Hepatocyte (in vitro differentiated cells): ENCODE results near the gene PEX7. TPM values are rescaled to one million over a fixed set of nuclear protein-coding genes. Genes with fewer than 3 reads are reported as not detected.

Experiments used
- DNase-seq: peaks from one replicate; pipeline ENCODE4 v3.0.0-alpha.2; 2016; ENCODE audit warnings: low spot score
- H2AFZ ChIP-seq: fragments of 200-600 bp; sonication (generic); 2 replicates; pipeline ENCODE4 v1.6.0; 2016; ENCODE audit warnings: antibody characterized with exemption, mild to moderate bottlenecking
- H3K27ac ChIP-seq: fragments of 200-600 bp; sonication (generic); 2 replicates; pipeline ENCODE4 v1.5.1; 2016; ENCODE audit warnings: mild to moderate bottlenecking
- H3K27me3 ChIP-seq: fragments of 200-600 bp; sonication (generic); 2 replicates; pipeline ENCODE4 v1.6.1; 2016
- H3K36me3 ChIP-seq: fragments of 200-600 bp; sonication (generic); replicated peaks from 2 replicates; pipeline ENCODE4 v1.5.1; 2016; ENCODE audit warnings: low read depth; ENCODE audit not compliant: insufficient read depth
- H3K4me1 ChIP-seq: fragments of 200-600 bp; sonication (generic); 2 replicates; pipeline ENCODE4 v1.5.1; 2016; ENCODE audit warnings: mild to moderate bottlenecking, moderate library complexity; ENCODE audit not compliant: insufficient read depth
- H3K4me2 ChIP-seq: fragments of 200-600 bp; sonication (generic); 2 replicates; pipeline ENCODE4 v1.6.0; 2016
- H3K4me3 ChIP-seq: fragments of 200-600 bp; sonication (generic); 2 replicates; pipeline ENCODE4 v1.5.1; 2016; ENCODE audit warnings: mild to moderate bottlenecking
- H3K79me2 ChIP-seq: fragments of 200-600 bp; sonication (generic); 2 replicates; pipeline ENCODE4 v1.6.0; 2017; ENCODE audit warnings: mild to moderate bottlenecking
- H3K9me2 ChIP-seq: fragments of 200-600 bp; sonication (generic); replicated peaks from 2 replicates; pipeline ENCODE4 v1.6.0; 2017; ENCODE audit warnings: mild to moderate bottlenecking; ENCODE audit not compliant: insufficient read depth
- H3K9me3 ChIP-seq: fragments of 200-600 bp; sonication (generic); 2 replicates; pipeline ENCODE4 v1.5.1; 2016; ENCODE audit warnings: low read depth, mild to moderate bottlenecking
- H4K20me1 ChIP-seq: fragments of 200-600 bp; sonication (generic); 2 replicates; pipeline ENCODE4 v1.6.0; 2016; ENCODE audit warnings: mild to moderate bottlenecking; ENCODE audit not compliant: insufficient read depth, poor library complexity, severe bottlenecking
- EZH2 ChIP-seq: fragments of 200-600 bp; sonication (generic); IDR thresholded peaks from 2 replicates; pipeline ENCODE4 v1.6.1; 2016; ENCODE audit warnings: antibody characterized with exemption, mild to moderate bottlenecking, borderline replicate concordance
- EZH2phosphoT487 ChIP-seq: fragments of 200-600 bp; sonication (generic); IDR thresholded peaks from one replicate; pipeline ENCODE4 v1.6.1; 2018; ENCODE audit warnings: antibody characterized with exemption, mild to moderate bottlenecking, low read depth, moderate library complexity; ENCODE audit not compliant: unreplicated experiment, severe bottlenecking
- WGBS: methylation state at CpG from one replicate; pipeline ENCODE4 v1.1.6; 2016; ENCODE audit warnings: low lambda C conversion rate; ENCODE audit errors: missing lambda C conversion rate; 5-methylcytosine and 5-hydroxymethylcytosine counted together
- polyA plus RNA-seq: library from polyadenylated mRNA; unstranded; fragments of >200 nt; fragmentation: Nextera tagmentation; extraction: Ambion mirVana; gene quantifications from 2 replicates; pipeline ENCODE4 v1.2.1, GENCODE V29; 2016
- total RNA-seq: library from RNA; depleted of rRNA; stranded (reverse); fragments of >200 nt; gene quantifications from 2 replicates; pipeline ENCODE4 v1.2.3, GENCODE V29; 2014
- TF ChIP-seq, protein P1 (sequence below): fragments of 200-600 bp; sonication (generic); IDR thresholded peaks from 2 replicates; pipeline ENCODE4 v1.5.1; 2016; ENCODE audit warnings: antibody characterized with exemption, mild to moderate bottlenecking; ENCODE audit not compliant: poor library complexity

The PEX7 gene
- total and polyA plus RNA-seq, 2 experiments from 2014 or later = 9.6 to 15.6 TPM

DNA sequence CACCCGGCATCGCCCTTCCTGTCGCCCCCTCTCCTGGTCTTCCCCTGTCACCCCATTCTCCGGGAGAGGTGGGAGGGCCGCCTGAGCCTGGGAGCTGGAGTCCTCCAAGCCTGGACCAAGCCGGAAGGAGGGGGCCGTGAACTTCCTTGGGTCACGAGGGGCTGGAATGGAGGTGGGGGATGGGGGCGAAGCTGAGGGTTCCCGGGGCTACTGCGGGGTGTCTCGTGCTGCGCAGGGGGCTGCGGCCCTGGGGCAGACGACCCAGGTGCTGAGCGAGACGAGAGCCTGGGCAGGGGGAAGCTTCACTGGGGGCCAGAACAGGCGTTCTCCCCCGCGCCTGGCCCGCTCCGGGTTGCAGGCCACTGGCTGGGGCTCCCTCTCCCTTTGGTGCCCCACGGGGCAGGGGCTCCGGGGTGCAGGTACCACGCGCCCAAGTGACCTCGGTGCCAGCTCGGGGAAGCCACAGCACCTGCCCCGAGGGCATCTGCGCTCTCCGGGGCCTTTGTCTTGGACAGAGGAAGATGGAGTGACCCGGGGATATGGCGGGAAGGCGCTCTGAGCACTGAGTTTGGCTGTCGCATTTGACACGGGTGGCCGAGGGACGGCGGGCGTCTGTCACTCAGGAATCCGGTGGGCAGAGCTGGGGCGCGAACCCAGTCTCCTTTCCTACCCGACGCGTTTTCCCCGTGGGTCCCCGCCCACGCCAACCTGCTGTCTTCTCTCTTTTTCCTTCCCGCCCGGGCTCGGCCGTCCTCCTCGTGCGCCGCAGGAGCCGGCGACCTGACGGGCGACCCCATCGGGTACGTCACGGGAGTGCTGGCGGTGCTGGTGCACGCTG is 100.9 kb downstream of the PEX7 start:
- Histone ChIP-seq H3K4me1 (peaks cover 14% of the 10 kb centered on the region), H3K27ac (no peak overlapping the region), H3K4me3 (no peak overlapping the region), H2AFZ (no peak overlapping the region), H3K9me3 (no peaks in the 10 kb centered on the region), H4K20me1 (no peaks in the 10 kb centered on the region), H3K36me3 (no peaks in the 10 kb centered on the region), H3K9me2 (no peaks in the 10 kb centered on the region), H3K79me2 (no peaks in the 10 kb centered on the region), H3K4me2 (peak overlapping the region; percentile 100), H3K27me3 (peaks cover 66% of the 10 kb centered on the region)
- WGBS = 60% methylated on average over 50 of the region's 65 CpGs
- DNase-seq = peak; percentile 6
- TF ChIP-seq EZH2phosphoT487 (no peak), EZH2 (no peak)
- TF ChIP-seq, protein P1, sequence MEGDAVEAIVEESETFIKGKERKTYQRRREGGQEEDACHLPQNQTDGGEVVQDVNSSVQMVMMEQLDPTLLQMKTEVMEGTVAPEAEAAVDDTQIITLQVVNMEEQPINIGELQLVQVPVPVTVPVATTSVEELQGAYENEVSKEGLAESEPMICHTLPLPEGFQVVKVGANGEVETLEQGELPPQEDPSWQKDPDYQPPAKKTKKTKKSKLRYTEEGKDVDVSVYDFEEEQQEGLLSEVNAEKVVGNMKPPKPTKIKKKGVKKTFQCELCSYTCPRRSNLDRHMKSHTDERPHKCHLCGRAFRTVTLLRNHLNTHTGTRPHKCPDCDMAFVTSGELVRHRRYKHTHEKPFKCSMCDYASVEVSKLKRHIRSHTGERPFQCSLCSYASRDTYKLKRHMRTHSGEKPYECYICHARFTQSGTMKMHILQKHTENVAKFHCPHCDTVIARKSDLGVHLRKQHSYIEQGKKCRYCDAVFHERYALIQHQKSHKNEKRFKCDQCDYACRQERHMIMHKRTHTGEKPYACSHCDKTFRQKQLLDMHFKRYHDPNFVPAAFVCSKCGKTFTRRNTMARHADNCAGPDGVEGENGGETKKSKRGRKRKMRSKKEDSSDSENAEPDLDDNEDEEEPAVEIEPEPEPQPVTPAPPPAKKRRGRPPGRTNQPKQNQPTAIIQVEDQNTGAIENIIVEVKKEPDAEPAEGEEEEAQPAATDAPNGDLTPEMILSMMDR = no peak

DNA sequence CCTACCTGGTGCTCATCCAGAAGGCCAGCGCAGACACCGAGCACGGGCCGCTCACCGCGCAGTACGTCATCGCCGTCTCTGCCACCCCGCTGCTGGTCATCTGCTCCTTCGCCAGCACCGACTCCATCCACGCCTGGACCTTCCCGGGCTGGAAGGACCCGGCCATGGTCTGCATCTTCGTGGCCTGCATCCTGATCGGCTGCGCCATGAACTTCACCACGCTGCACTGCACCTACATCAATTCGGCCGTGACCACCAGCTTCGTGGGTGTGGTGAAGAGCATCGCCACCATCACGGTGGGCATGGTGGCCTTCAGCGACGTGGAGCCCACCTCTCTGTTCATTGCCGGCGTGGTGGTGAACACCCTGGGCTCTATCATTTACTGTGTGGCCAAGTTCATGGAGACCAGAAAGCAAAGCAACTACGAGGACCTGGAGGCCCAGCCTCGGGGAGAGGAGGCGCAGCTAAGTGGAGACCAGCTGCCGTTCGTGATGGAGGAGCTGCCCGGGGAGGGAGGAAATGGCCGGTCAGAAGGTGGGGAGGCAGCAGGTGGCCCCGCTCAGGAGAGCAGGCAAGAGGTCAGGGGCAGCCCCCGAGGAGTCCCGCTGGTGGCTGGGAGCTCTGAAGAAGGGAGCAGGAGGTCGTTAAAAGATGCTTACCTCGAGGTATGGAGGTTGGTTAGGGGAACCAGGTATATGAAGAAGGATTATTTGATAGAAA is 101.7 kb downstream of the PEX7 start:
- no peak overlapping the region for H3K27ac ChIP-seq
- H3K4me1 ChIP-seq = peaks cover 14% of the 10 kb centered on the region
- WGBS = 91% methylated on average over 40 of the region's 40 CpGs
- TF ChIP-seq EZH2phosphoT487 (no peak), EZH2 (no peak)
- TF ChIP-seq, protein P1 = no peak
- no peaks in the 10 kb centered on the region for H4K20me1 ChIP-seq
- peaks cover 60% of the 10 kb centered on the region for H3K27me3 ChIP-seq
- DNase-seq = no peak
- no peak overlapping the region for H2AFZ ChIP-seq
- H3K4me3 ChIP-seq = no peak overlapping the region
- H3K79me2 ChIP-seq = no peaks in the 10 kb centered on the region
- H3K9me3 ChIP-seq = no peaks in the 10 kb centered on the region
- H3K4me2 ChIP-seq = no peak overlapping the region
- H3K36me3 ChIP-seq = no peaks in the 10 kb centered on the region
- no peaks in the 10 kb centered on the region for H3K9me2 ChIP-seq

DNA sequence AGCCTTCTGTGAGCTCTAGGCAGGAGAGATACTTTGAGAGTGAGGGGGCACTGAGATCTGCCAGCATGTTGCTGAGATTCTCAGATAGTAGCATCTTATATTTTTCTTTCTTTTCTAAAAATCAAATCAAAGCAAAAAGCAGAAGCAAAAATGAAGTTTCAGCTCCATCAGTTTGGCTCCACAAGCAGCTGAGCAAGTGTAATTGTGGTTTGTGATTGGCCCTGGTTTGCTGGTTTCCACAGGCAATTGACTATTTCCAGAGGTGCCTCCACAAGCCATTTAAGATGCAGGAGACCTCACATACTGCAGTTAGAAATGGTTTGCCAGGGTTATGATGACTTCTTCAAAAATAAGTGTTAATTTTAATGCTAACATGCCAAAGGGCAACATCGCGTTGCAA is 104.0 kb downstream of the PEX7 start:
- H3K27ac ChIP-seq = no peak overlapping the region
- H3K4me3 ChIP-seq = no peak overlapping the region
- peaks cover 38% of the 10 kb centered on the region for H3K27me3 ChIP-seq
- peaks cover 3% of the 10 kb centered on the region for H3K4me1 ChIP-seq
- no peaks in the 10 kb centered on the region for H3K9me3 ChIP-seq
- no peak overlapping the region for H3K4me2 ChIP-seq
- H2AFZ ChIP-seq = no peak overlapping the region
- TF ChIP-seq EZH2phosphoT487 = no peak
- TF ChIP-seq, protein P1 = no peak
- no peaks in the 10 kb centered on the region for H3K79me2 ChIP-seq
- H3K36me3 ChIP-seq = no peaks in the 10 kb centered on the region
- DNase-seq = no peak
- 93% methylated on average over 2 of the region's 2 CpGs for WGBS
- H3K9me2 ChIP-seq = no peaks in the 10 kb centered on the region
- no peaks in the 10 kb centered on the region for H4K20me1 ChIP-seq
